ENCODE measurements around the gene CDH18. TPM values are rescaled to one million over a fixed set of nuclear protein-coding genes. Genes with fewer than 3 reads are reported as not detected.

Gene CDH18
- total and polyA plus RNA-seq, 2 of the 13 experiments (the other 11 are each of a cell fraction or from before 2014, with no cell fraction given): not detected

DNA sequence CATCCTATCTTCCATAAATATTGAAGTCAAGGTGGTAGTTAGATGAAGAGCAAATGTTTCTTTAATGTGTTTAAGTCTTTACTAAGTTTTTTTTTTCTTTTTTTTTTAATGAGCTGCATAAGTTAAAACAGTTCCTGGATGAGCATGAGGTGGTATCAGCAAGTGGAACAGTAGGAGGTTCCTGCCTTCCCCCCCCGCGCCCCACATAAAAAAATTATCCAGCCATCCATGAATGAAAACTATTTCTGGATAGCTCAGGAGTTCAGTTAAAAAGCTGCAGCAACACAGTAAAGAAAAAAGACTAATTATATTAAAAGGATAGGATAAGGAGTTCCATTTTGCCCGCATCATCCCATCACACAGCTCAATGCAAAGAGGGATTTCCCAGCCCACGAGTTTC lies 349.5 kb downstream of the CDH18 start:
- Histone ChIP-seq H3K27ac (ENCODE audit: extremely low read length, insufficient read depth, low read length) (no peak overlapping the region), H3K79me2 (ENCODE audit: insufficient read depth, low read length) (no peaks in the 10 kb centered on the region), H3K27me3 (ENCODE audit: control insufficient read depth in 1 of 2, insufficient read depth in 2 of 2, low read length in 2 of 2) (no peaks in the 10 kb centered on the region), H3K4me2 (ENCODE audit: low read depth, low read length) (no peak overlapping the region), H3K36me3 (replicated peaks in 1 of 2; ENCODE audit: control insufficient read depth in 1 of 2, insufficient read depth in 2 of 2, low read length in 2 of 2) (no peaks in the 10 kb centered on the region), H3K4me1 (ENCODE audit: insufficient read depth, low read length) (no peaks in the 10 kb centered on the region), H4K20me1 (ENCODE audit: insufficient read depth, low read length) (no peaks in the 10 kb centered on the region), H2AFZ (ENCODE audit: low read length) (no peak overlapping the region), H3K9me3 (ENCODE audit: low read length) (no peaks in the 10 kb centered on the region), H3K4me3 (replicated peaks in 1 of 3; ENCODE audit: insufficient read depth in 1 of 3, low read depth in 2 of 3, low read length in 3 of 3) (no peak overlapping the region), H3K9ac (ENCODE audit: insufficient read depth, low read depth, low read length) (no peak overlapping the region)
- in situ Hi-C loops (cut with HindIII; ENCODE audit: extremely low pct_ligation_motif_present, low pct_unique_long_range_greater_than_20kb): no loop called here
- WGBS (ENCODE audit: low lambda C conversion rate): 17% methylated on average over 4 of the region's 4 CpGs
- BruUV-seq (replicated peaks): no TSS peak
- ATAC-seq (no peak), DNase-seq (ENCODE audit: low spot score) (no peak), FAIRE-seq (no peak)
- POLR2A ChIA-PET: no interaction called here
- CTCF ChIA-PET (ENCODE audit: low intra/inter-chr PET ratio, low total read pairs): no interaction called here
- intact Hi-C loops (cut with micrococcal nuclease; ENCODE audit: unreplicated experiment): no loop called here
- TF ChIP-seq SNRNP70 (IDR thresholded peaks at IDR 0.05; ENCODE audit: low read depth, low read length) (no peak), ZSCAN9 (CRISPR knock-in tag; IDR thresholded peaks at IDR 0.05; ENCODE audit: borderline replicate concordance) (no peak), BATF2 (CRISPR knock-in tag; IDR thresholded peaks at IDR 0.05) (no peak), MATR3 (CRISPR knock-in tag; IDR thresholded peaks at IDR 0.05) (no peak), MIER2 (CRISPR knock-in tag; IDR thresholded peaks at IDR 0.05) (no peak), KAT7 (CRISPR knock-in tag; IDR thresholded peaks at IDR 0.05; ENCODE audit: borderline replicate concordance) (no peak), ZNF333 (CRISPR knock-in tag; IDR thresholded peaks at IDR 0.05; ENCODE audit: borderline replicate concordance) (no peak), ZNF275 (CRISPR knock-in tag; IDR thresholded peaks at IDR 0.05; ENCODE audit: borderline replicate concordance) (no peak), PTBP1 (IDR thresholded peaks at IDR 0.05; ENCODE audit: low read depth, low read length, poor library complexity, severe bottlenecking) (no peak), SP2 (CRISPR knock-in tag; IDR thresholded peaks at IDR 0.05) (no peak), ZNF225 (CRISPR knock-in tag; IDR thresholded peaks at IDR 0.05) (no peak), MXD1 (CRISPR knock-in tag; IDR thresholded peaks at IDR 0.05) (no peak), ZMYM2 (CRISPR knock-in tag; IDR thresholded peaks at IDR 0.05) (no peak), ZNF639 (CRISPR knock-in tag; conservative IDR thresholded peaks at IDR 0.05) (no peak), ZBTB39 (CRISPR knock-in tag; IDR thresholded peaks at IDR 0.05) (no peak), ZFP1 (CRISPR knock-in tag; IDR thresholded peaks at IDR 0.05) (no peak)
- TF ChIP-seq, protein P1, sequence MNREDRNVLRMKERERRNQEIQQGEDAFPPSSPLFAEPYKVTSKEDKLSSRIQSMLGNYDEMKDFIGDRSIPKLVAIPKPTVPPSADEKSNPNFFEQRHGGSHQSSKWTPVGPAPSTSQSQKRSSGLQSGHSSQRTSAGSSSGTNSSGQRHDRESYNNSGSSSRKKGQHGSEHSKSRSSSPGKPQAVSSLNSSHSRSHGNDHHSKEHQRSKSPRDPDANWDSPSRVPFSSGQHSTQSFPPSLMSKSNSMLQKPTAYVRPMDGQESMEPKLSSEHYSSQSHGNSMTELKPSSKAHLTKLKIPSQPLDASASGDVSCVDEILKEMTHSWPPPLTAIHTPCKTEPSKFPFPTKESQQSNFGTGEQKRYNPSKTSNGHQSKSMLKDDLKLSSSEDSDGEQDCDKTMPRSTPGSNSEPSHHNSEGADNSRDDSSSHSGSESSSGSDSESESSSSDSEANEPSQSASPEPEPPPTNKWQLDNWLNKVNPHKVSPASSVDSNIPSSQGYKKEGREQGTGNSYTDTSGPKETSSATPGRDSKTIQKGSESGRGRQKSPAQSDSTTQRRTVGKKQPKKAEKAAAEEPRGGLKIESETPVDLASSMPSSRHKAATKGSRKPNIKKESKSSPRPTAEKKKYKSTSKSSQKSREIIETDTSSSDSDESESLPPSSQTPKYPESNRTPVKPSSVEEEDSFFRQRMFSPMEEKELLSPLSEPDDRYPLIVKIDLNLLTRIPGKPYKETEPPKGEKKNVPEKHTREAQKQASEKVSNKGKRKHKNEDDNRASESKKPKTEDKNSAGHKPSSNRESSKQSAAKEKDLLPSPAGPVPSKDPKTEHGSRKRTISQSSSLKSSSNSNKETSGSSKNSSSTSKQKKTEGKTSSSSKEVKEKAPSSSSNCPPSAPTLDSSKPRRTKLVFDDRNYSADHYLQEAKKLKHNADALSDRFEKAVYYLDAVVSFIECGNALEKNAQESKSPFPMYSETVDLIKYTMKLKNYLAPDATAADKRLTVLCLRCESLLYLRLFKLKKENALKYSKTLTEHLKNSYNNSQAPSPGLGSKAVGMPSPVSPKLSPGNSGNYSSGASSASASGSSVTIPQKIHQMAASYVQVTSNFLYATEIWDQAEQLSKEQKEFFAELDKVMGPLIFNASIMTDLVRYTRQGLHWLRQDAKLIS (CRISPR knock-in tag; IDR thresholded peaks at IDR 0.05): no peak
